ENCODE data around the gene TPM1. TPM values are rescaled to one million over a fixed set of nuclear protein-coding genes. Genes with fewer than 3 reads are reported as not detected.

The TPM1 gene
- total RNA-seq, 1 experiment from 2014 or later = 298 TPM

GRCh38 chr15:63038926-63039673 lies 3.4 kb upstream of the TPM1 start:
- H3K27ac ChIP-seq (ENCODE audit: low read length) = no peak overlapping the region
- DNase-seq (ENCODE audit: low read depth, low spot score) (no peak), ATAC-seq (no peak)
- intact Hi-C loops (cut with micrococcal nuclease; ENCODE audit: unreplicated experiment) (no loop called here), in situ Hi-C loops (cut with HindIII; ENCODE audit: low pct_unique_long_range_greater_than_20kb, low sequenced_read_pairs) (no loop called here)
- ChIA-PET POLR2A (interaction anchor here (1.0 kb wide), 1 partner anchor 9 kb away, joined by 3 read pairs; no protein-coding TSS in a partner anchor), CTCF (interaction anchor here (1.5 kb wide), 1 partner anchor 9 kb away, joined by 5 read pairs; no protein-coding TSS in a partner anchor)
- no peaks in the 10 kb centered on the region for H3K9me3 ChIP-seq (ENCODE audit: control insufficient read depth, insufficient read depth, low read depth, low read length)
- H3K4me1 ChIP-seq (ENCODE audit: control insufficient read depth, insufficient read depth, low read length) = peaks cover 15% of the 10 kb centered on the region
- no peak overlapping the region for H3K4me3 ChIP-seq (ENCODE audit: low read depth in 2 of 2, low read length in 2 of 2)
- no peaks in the 10 kb centered on the region for H3K36me3 ChIP-seq (ENCODE audit: control insufficient read depth, insufficient read depth, low read length)
- TF ChIP-seq POLR2AphosphoS5 (IDR thresholded peaks at IDR 0.05; ENCODE audit: low read depth, low read length) (no peak), CTCF (IDR thresholded peaks at IDR 0.05) (no peak), TCF7L2 (IDR thresholded peaks at IDR 0.05; ENCODE audit: low read depth, low read length) (no peak), SIN3A (IDR thresholded peaks at IDR 0.05; ENCODE audit: borderline replicate concordance, insufficient read depth, low read depth, low read length) (no peak), REST (IDR thresholded peaks at IDR 0.05; ENCODE audit: insufficient read depth in 1 of 2, low read depth in 2 of 2, low read length in 1 of 2) (no peak)
- no peaks in the 10 kb centered on the region for H3K27me3 ChIP-seq (ENCODE audit: control insufficient read depth, insufficient read depth, low read length)
- no TSS peak for BruUV-seq (replicated peaks)

- TF ChIP-seq TCF7L2 (IDR thresholded peaks at IDR 0.05; ENCODE audit: low read depth, low read length) (no peak), REST (IDR thresholded peaks at IDR 0.05; ENCODE audit: insufficient read depth in 1 of 2, low read depth in 2 of 2, low read length in 1 of 2) (no peak), SIN3A (IDR thresholded peaks at IDR 0.05; ENCODE audit: borderline replicate concordance, insufficient read depth, low read depth, low read length) (no peak), POLR2AphosphoS5 (IDR thresholded peaks at IDR 0.05; ENCODE audit: low read depth, low read length) (no peak), CTCF (IDR thresholded peaks at IDR 0.05) (no peak)
- no peak overlapping the region for H3K4me3 ChIP-seq (ENCODE audit: low read depth in 2 of 2, low read length in 2 of 2)
- in situ Hi-C loops (cut with HindIII; ENCODE audit: low pct_unique_long_range_greater_than_20kb, low sequenced_read_pairs) = no loop called here
- CTCF ChIA-PET = interaction anchor here (0.6 to 1.5 kb wide), 2 partner anchors 8 to 621 kb away, joined by 3 to 5 read pairs; no protein-coding TSS in a partner anchor
- no peaks in the 10 kb centered on the region for H3K27me3 ChIP-seq (ENCODE audit: control insufficient read depth, insufficient read depth, low read length)
- BruUV-seq (replicated peaks) = no TSS peak
- no peak for ATAC-seq
- no peaks in the 10 kb centered on the region; the same call in 1 of the 2 replicates for H3K36me3 ChIP-seq (ENCODE audit: control insufficient read depth, insufficient read depth, low read length)
- H3K9me3 ChIP-seq (ENCODE audit: control insufficient read depth, insufficient read depth, low read depth, low read length) = no peaks in the 10 kb centered on the region
- POLR2A ChIA-PET = no interaction called here
- intact Hi-C loops (cut with micrococcal nuclease; ENCODE audit: unreplicated experiment) = loop anchor here (10.0 kb wide), 1 partner anchor 115 kb away; the partner anchor contains the start of gene RPS27L
- H3K27ac ChIP-seq (ENCODE audit: low read length) = no peak overlapping the region
- peaks cover 22% of the 10 kb centered on the region for H3K4me1 ChIP-seq (ENCODE audit: control insufficient read depth, insufficient read depth, low read length)
- DNase-seq (ENCODE audit: low read depth, low spot score) = no peak
Measured at GRCh38 chr15:63039811-63040210, 2.7 kb upstream of the TPM1 start.

Measured in Panc1 (cell line).